Suprapubic skin (tissue), 4 donors: ENCODE data around the gene CEP83. TPM values are rescaled to one million over a fixed set of nuclear protein-coding genes. Genes with fewer than 3 reads are reported as not detected.

Experiments used
- DNase-seq, 2 donors: peaks; one replicate each; pipeline ENCODE4 v3.0.0-alpha.2; 2019; ENCODE audit warnings: low spot score in 2 of 2
- H3K27ac ChIP-seq: fragments of 200-600 bp; sonication (generic); one replicate; pipeline ENCODE4 v1.5.1; 2019
- H3K27me3 ChIP-seq: fragments of 200-600 bp; sonication (generic); one replicate; pipeline ENCODE4 v1.5.1; 2019
- H3K36me3 ChIP-seq: fragments of 200-600 bp; sonication (generic); one replicate; pipeline ENCODE4 v1.5.1; 2019
- H3K4me1 ChIP-seq: fragments of 200-600 bp; sonication (generic); one replicate; pipeline ENCODE4 v1.5.1; 2019
- H3K4me3 ChIP-seq: fragments of 200-600 bp; sonication (generic); one replicate; pipeline ENCODE4 v1.5.1; 2019; ENCODE audit warnings: mild to moderate bottlenecking
- H3K9me3 ChIP-seq: fragments of 200-600 bp; sonication (generic); one replicate; pipeline ENCODE4 v1.5.1; 2019
- EP300 ChIP-seq: sonication (generic); formaldehyde crosslinking; IDR thresholded peaks from one replicate; pipeline ENCODE4 v1.6.1; 2017; ENCODE audit warnings: antibody characterized with exemption
- POLR2A ChIP-seq, 2 donors: fragments of 450-650 bp; IDR thresholded peaks; one replicate each; pipeline ENCODE4 v1.6.1; 2017; ENCODE audit warnings: antibody characterized with exemption in 2 of 2, mild to moderate bottlenecking in 2 of 2, moderate library complexity in 2 of 2
- POLR2AphosphoS5 ChIP-seq, 3 donors: sonication (generic); formaldehyde crosslinking; IDR thresholded peaks; one replicate each; pipeline ENCODE4 v1.6.1; 2017; ENCODE audit warnings: antibody characterized with exemption in 3 of 3
- WGBS: methylation state at CpG from one replicate; pipeline ENCODE4 v1.1.5; 2018; 5-methylcytosine and 5-hydroxymethylcytosine counted together
- total RNA-seq, 4 donors: library from RNA; depleted of rRNA; stranded (reverse); fragments of >200 nt; gene quantifications; one replicate each; pipeline ENCODE4 v1.1.0, GENCODE V29; 2016
- TF ChIP-seq, protein P1 (sequence below), 2 donors: fragments of 200-600 bp in 1 of 2; fragments of 450-650 bp in 1 of 2; sonication (generic) in 1 of 2; IDR thresholded peaks; one replicate each; pipeline ENCODE4 v1.5.1; 2016 to 2019; ENCODE audit warnings: antibody characterized with exemption in 2 of 2, mild to moderate bottlenecking in 1 of 2, moderate library complexity in 1 of 2

The CEP83 gene
- total RNA-seq, 4 donors from 2014 or later, result 8.5 to 18.4 (median 12.6) TPM

DNA sequence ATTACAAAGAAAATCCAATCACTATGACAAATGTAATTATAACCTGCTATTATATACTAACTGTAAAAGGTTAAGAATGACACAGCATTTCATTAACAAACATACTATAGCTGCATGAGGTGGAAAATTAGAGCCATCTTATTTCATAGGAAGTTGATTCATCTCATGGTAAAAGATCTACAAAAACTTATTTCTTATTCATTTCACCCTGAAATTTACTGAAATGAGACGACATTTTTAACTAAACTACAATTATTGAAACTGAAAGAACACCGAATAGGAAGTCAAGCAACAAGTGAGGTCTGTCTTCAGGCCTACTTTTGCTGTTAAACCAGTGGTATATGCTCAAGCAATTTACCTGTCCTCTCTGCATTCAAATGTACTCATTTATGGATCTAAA, 87.2 kb downstream of the CEP83 start:
- Histone ChIP-seq H3K27ac (no peak overlapping the region), H3K27me3 (no peaks in the 10 kb centered on the region), H3K4me1 (no peaks in the 10 kb centered on the region), H3K9me3 (no peaks in the 10 kb centered on the region), H3K36me3 (no peaks in the 10 kb centered on the region), H3K4me3 (no peak overlapping the region)
- WGBS, result 94% methylated on average over 2 of the region's 2 CpGs
- no peak for DNase-seq
- TF ChIP-seq POLR2AphosphoS5 (IDR thresholded peaks at IDR 0.05), result no peak
- TF ChIP-seq POLR2A (IDR thresholded peaks at IDR 0.05), result no peak
- no peak for TF ChIP-seq EP300
- TF ChIP-seq, protein P1, sequence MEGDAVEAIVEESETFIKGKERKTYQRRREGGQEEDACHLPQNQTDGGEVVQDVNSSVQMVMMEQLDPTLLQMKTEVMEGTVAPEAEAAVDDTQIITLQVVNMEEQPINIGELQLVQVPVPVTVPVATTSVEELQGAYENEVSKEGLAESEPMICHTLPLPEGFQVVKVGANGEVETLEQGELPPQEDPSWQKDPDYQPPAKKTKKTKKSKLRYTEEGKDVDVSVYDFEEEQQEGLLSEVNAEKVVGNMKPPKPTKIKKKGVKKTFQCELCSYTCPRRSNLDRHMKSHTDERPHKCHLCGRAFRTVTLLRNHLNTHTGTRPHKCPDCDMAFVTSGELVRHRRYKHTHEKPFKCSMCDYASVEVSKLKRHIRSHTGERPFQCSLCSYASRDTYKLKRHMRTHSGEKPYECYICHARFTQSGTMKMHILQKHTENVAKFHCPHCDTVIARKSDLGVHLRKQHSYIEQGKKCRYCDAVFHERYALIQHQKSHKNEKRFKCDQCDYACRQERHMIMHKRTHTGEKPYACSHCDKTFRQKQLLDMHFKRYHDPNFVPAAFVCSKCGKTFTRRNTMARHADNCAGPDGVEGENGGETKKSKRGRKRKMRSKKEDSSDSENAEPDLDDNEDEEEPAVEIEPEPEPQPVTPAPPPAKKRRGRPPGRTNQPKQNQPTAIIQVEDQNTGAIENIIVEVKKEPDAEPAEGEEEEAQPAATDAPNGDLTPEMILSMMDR (IDR thresholded peaks at IDR 0.05), result no peak

DNA sequence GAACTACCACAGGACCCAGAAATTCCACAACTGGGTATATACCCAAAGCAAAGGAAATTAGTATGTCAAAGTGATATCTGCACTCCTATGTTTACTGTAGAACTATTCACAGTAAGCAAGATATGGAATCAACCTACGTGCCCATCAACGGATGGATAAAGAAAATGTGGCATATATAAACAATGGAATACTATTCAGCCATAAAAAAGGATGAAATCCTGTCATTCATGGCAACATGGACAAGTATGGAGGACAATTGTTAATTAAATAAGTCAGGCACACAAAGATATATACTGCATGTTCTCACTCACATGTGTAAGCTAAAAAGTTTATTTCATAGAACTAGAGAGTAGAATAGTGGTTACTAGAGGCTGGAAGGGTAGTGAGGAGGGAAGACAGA, 97.0 kb downstream of the CEP83 start:
- WGBS, result 98% methylated on average over 2 of the region's 2 CpGs
- H3K9me3 ChIP-seq, result peaks cover 15% of the 10 kb centered on the region
- H3K36me3 ChIP-seq, result no peaks in the 10 kb centered on the region
- H3K27me3 ChIP-seq, result no peaks in the 10 kb centered on the region
- TF ChIP-seq, protein P1 (IDR thresholded peaks at IDR 0.05), result no peak
- TF ChIP-seq POLR2A (IDR thresholded peaks at IDR 0.05), result no peak
- no peak for TF ChIP-seq EP300
- no peak for TF ChIP-seq POLR2AphosphoS5 (IDR thresholded peaks at IDR 0.05)
- no peaks in the 10 kb centered on the region for H3K4me1 ChIP-seq
- no peak overlapping the region for H3K4me3 ChIP-seq
- DNase-seq, result no peak
- H3K27ac ChIP-seq, result no peak overlapping the region

- Histone ChIP-seq H3K36me3 (no peaks in the 10 kb centered on the region), H3K4me1 (no peaks in the 10 kb centered on the region), H3K27me3 (no peaks in the 10 kb centered on the region), H3K9me3 (peaks cover 15% of the 10 kb centered on the region), H3K27ac (no peak overlapping the region), H3K4me3 (no peak overlapping the region)
- no peak for DNase-seq
- TF ChIP-seq, protein P1 (IDR thresholded peaks at IDR 0.05), result no peak
- WGBS, result 96% methylated on average over 5 of the region's 5 CpGs
Measured at GRCh38 chr12:94359761-94360160, 99.9 kb downstream of the CEP83 start.

DNA sequence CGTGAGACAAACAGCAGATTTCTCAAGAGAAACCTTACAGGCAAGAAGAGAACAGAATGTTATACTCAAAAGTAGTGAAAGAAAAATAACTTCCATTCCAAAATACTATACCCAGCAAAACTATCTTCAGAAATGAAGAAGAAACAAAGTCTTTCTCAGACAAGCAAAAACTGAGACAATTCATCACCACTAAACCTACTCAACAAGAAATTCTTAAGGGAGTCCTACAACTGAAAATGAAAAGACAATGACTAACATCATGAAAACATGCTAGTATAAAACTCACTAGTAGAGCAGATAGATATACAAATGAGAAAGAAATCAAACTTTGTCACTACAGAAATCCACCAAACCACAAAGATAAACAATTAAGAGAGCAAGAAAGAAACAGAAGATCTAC, 106.5 kb downstream of the CEP83 start:
- no peak for DNase-seq
- Histone ChIP-seq H3K9me3 (peaks cover 21% of the 10 kb centered on the region), H3K36me3 (peaks cover 18% of the 10 kb centered on the region), H3K27me3 (no peaks in the 10 kb centered on the region), H3K4me3 (no peak overlapping the region), H3K4me1 (no peaks in the 10 kb centered on the region), H3K27ac (no peak overlapping the region)
- WGBS, result 100% methylated on average over 1 of the region's 1 CpG
- TF ChIP-seq, protein P1 (IDR thresholded peaks at IDR 0.05), result no peak
- no peak for TF ChIP-seq POLR2A (IDR thresholded peaks at IDR 0.05)
- no peak for TF ChIP-seq POLR2AphosphoS5 (IDR thresholded peaks at IDR 0.05)
- no peak for TF ChIP-seq EP300

GRCh38 chr12:94340573-94340972, 119.1 kb downstream of the CEP83 start:
- 96% methylated on average over 6 of the region's 6 CpGs for WGBS
- no peak overlapping the region for H3K27ac ChIP-seq
- TF ChIP-seq EP300 (no peak), POLR2AphosphoS5 (IDR thresholded peaks at IDR 0.05) (no peak), POLR2A (IDR thresholded peaks at IDR 0.05) (no peak)
- TF ChIP-seq, protein P1 (IDR thresholded peaks at IDR 0.05), result no peak
- H3K4me3 ChIP-seq, result no peak overlapping the region
- peaks cover 1% of the 10 kb centered on the region for H3K36me3 ChIP-seq
- H3K9me3 ChIP-seq, result no peaks in the 10 kb centered on the region
- no peak for DNase-seq
- H3K4me1 ChIP-seq, result no peaks in the 10 kb centered on the region
- H3K27me3 ChIP-seq, result no peaks in the 10 kb centered on the region
